HG03460 (cell line): ENCODE results near the gene CTNNA3.

Source experiments
- ATAC-seq: cut with Tn5 transposase; IDR thresholded peaks from one replicate; pipeline ENCODE4 v1.9.1; 2021; ENCODE audit not compliant: unreplicated experiment

Gene CTNNA3

DNA sequence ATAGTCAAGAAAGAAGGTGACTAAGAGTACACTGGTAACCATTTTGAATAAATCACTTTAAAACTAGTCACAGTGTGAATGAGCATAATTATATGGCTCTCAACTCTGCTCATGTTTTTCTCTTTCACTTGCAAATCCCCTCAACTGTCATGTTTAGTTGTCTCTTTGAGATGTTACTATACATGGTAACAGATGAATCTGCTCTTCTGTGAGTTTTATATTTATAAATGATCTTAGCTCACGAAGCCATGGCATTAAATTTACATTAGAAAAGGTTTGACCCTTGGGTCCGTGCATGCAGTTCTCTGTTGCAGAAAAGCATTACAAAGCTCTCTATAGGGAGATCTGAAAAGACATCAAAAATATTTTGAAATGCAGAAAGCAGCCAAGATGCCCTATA, 803.1 kb downstream of the CTNNA3 start:
- no peak for ATAC-seq

DNA sequence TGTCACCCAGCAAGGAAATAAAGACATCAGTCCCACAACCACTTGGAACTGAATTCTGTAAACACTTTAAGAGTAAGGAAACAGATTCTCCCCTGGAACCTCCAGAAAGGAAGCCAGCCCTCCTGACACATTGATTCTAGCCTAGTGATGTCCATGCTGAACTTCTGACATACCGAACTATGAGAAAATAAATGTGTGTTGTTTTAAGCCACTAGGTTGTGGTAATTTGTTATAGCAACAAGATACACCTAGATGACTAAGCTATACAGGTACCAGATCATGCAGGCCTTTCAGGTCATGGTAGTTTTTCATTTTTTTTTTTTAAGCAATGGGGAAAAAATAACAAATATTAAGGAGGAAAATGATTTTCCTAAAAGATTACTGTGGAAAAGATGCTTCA, 807.8 kb downstream of the CTNNA3 start:
- no peak for ATAC-seq

DNA sequence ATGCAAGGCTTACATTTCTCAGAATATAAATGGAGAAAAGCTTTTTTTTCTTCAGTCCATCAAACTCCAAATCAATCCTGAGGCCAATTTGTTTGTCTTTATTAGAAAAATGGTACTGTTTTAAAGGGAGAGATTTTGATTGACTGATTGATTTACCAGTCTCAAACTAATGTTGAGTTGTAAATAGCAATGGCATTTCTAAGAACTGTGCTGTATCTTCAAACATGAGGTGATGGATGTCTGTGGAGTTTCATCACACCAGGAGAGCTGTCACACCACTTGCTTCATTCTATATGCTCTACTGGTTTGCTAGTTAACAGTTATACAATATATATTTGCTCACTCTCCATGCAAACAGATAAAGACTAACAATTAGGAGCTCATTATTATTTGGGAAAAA, 809.1 kb downstream of the CTNNA3 start:
- ATAC-seq: no peak

DNA sequence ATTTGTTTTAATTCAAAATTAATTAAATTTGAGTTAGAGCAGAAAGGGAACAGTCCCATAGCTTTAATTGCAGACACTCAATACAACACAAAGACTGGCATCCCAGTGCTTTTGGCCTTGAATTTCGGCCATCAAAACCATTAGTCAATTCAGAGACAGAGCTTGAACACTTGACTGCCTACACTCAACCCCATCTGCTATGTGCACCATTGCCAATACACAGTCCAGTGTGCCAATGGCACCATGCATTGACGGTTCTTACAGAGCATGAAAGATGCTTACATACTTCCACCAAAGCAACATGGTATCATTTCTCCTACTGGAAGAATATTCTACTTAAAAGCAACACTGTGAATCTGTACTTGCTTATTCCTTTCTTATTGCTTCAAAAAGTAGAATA, 813.7 kb downstream of the CTNNA3 start:
- ATAC-seq: no peak

DNA sequence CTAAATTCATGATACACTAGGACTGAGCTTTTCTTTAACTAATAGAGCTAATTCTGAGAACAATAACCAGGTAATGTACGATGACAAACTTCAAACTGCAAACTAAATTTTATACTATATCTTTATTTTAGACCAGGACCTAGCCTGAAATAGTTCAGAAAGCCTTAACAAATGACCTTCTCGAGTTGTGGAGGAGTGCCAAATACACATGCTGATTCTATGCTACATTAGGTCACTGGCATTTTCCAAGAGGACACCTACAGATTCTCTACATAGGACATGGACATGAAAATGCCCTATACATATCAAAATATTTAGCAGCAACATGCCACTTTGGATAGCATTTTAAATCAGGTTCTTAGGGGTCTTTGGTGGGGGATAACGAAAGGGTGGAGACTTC, 814.2 kb downstream of the CTNNA3 start:
- no peak for ATAC-seq

DNA sequence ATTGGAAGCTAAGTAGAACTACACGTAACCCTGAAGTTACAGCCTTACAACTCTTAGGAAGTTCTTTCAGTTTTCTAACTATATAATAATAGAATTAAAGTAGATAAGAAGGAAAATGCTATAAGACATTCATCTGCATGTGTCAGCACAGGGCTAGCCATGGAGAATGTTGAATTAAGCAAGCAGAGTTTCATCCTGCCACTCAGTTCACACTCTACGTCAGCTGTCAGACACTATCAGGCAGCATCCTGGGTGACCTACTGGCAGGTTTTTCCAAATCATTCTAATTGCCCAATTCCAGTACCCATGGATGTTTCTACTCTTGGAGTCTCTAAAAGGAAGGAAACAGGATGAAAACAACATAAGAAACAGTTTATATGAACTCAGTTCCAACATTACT, 815.2 kb downstream of the CTNNA3 start:
- ATAC-seq: no peak

DNA sequence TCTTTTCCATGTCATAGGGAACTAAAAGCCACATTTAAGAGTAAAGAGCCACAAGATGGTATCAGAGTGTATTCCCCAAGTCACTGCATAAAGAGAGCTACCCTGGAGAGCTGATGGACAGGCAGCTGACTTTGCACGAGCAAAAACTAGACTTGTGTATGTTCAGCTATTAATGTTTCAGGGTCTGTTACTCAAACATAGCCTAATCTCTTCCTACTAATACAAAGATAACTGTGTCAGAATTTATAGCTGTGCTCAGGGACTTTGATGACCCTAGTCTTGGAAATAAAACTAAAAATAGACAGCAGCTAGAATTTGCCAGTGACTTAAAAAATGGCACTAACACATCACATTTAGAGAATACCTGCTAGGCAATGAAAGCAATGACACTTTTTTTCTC, 815.7 kb downstream of the CTNNA3 start:
- no peak for ATAC-seq

DNA sequence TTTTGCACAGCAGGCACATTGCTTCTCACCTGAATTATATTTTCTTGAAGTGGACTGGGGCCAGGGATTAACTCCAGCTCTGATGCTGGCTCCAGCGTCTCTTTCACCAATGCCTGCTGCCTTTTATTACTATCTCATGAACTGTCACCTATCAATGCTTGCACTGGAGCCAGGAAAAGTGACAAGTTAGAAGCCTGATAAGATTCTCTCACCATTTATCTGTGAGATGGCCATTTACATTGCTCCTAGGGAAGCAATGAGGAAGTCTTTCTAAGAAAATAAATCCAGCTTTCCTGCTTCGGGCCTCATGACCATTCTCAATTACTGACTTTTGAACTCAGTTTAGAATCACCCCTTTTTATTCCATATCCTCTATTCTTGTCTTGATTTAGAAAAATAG, 818.6 kb downstream of the CTNNA3 start:
- no peak for ATAC-seq

DNA sequence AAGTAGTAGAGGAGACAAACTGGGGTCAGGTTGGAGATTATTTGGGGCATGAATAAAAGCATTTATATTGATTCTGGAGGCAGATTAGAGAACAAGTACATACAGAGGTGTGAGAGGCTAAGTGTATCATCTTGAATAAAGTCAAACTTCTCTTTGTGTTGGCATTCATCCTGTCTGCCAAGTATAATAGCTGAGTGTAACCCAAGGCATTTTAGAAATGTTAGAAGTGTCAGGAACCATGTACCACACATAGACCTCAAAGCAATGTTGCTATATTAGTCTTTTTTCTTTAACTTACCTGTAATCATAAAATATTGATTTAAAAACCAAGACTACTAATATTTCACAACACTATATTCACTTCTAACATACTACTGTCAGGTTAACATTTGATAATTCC, 826.4 kb downstream of the CTNNA3 start:
- ATAC-seq: no peak

DNA sequence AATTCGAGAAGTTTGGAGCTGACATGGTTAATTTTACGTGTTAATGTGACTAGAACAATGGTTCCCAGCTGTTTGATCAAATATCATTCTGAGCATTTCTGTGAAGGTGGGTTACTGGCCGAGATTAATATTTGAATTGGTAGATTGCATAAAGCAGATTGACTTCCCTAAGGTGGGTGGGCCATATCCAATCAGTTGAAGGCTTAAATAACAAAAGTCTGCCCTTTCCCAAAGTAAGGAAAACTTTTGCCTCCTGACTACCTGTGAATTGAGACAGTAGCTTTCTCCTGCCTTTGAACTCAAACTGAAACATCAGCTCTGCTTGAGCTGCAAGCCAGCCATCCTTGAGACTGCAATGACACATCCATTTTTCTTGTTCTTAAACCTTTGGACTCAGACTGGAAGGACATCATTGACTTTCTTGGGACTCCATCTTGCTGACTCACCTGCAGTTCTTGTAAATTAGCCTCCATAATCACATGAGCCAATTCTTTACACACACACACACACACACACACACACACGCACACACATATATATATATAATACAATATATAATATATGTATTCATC, 833.2 kb downstream of the CTNNA3 start:
- no peak for ATAC-seq

DNA sequence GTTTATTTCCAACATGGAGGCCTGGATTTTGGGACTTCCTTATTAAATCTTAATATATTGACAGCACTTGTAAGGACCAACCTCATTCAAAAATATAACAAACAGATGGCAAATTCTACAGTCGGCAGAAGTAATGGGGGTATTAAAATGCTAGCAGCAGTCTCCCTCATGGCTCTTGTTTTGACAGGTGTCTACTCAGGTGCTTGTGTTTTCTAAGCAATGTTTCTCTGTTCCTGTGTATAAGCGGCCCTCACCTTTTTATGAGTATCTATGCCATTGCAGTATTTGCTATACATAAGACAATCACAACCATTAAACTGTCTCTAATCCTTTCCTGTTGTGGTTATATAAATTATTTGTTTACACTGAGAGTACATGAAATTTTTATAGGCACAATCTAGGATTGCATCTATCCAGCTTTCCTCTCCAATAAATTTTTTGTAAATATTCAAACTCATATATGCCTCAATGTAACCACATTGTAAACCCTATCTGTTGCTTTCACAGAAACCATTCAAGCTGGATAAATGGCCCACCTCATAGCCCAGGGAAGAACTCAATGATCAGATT, 835.5 kb downstream of the CTNNA3 start:
- ATAC-seq: no peak

DNA sequence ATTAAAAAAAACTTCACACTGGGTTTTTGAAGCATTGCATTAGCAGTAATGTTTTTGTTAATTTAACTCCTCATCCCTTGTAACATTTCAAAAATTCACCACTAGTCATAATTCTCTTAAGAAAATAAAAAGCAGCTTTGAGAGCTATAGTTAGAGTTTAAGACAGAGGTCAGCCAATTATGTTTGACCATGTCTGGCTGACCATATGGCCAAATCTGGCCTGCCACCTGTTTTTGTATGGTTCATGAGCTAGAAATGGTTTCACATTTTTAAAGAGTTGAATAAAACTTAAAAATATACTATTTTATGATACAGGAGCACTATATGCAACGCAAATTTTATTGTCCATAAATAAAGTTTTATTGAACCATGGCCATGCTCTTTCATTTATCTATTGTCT, 843.2 kb downstream of the CTNNA3 start:
- ATAC-seq: no peak

DNA sequence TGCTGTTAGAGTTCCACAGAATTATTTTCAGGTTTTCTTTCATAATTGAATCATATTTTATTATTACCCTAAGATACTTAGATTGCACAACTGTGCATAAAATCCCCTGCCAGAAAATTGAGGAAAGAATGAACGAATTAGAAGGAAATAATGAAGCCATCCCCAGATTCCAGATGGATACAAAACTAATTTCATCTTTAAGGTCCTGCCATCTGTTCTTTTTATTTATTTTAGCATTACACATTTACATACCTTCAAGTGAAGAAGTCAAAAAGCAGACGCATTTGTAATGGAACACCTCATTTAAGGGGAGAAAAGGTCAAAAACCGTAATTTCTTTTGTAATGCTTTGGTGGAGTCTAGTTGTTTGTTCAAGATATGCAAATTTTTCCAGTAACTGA, 847.1 kb downstream of the CTNNA3 start:
- no peak for ATAC-seq

DNA sequence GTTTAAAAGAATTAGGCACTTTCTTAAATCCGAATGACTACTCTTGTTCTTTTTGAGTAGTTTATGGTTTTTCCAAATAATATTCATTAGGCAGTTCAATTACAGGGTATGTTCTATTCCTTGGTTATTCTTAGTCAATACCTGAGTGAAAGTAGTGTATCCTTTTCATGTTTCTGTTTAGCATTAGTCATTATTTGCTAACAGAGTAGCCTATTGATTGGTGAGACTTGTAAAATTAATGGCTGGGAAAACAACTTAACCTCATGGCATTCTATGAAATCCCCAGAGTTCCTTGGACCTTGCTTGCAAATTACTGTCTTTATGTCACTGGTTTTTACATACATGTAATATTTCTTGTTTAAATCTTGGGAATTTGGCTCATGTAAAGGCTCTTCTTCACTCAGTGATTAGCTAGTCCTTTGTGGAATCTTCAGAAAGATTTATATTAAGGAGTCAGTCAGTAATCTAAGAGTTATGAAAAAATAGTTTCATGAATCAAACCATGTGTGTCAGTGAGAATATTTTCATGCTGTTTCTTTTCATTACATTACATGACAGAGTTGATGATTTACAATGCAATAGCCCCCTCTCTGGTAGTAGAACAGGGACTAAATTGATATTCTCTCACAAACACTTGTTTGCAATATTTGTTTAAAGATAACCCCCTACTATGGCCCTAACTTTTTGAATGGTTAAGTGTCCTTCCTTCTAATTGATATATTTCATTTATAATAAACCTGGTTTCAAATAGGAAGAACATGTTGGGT, 851.6 kb downstream of the CTNNA3 start:
- no peak for ATAC-seq

DNA sequence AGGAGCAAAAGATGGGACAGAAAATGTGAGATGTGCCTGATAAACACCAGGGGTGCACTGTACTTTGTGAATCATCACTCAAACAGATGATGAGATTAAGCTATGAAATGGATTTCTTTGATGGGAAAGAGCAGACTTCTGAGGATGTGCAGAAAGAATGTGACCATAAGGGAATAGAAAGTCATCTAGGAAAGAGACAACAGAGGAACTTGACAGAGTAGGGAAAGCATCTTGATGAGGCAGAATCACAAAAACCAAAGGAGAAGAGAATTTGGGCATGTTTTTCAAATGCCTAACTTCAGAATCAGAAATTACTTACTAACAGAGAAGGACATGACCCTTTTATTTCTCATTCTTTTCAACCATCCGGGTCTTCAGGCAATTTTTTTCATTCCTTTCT, 852.6 kb downstream of the CTNNA3 start:
- ATAC-seq: no peak

DNA sequence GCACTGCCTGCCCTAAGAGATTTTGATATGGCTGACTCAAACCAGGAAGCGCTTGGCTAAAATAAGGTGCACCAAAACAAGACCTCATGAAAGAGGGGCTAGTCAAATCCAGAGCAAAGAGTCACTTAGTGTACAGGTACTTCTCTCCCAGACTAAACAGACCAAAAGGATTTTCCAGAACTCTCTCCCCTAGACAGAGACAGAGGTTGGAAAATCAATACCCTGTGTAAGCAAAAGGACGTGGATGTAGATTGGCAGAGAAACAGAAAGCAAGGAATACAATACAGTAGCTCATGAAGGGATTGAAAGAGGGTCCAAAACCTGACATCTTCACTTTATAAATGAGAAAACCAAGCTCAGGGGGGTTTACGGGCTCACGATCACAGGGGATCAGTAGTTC, 853.1 kb downstream of the CTNNA3 start:
- ATAC-seq: no peak

DNA sequence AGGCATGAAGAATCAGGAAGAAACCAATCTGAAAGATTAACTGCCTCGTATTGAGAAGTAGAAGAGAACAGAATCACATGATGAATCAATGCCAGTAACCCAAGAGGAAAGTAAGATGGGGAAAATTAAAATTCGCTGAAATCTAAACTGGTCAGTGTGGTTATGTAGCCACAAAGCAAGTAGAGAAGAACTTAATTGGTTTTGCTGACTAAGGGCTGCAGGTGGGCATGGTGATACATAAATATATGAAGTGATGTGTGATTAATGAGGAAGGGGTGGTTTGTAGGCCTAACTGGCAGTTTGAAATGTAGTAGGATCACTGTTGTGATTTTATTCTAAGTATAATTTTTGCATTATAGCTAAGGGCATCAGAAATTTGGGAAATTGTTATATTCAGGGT, 853.6 kb downstream of the CTNNA3 start:
- ATAC-seq: no peak

DNA sequence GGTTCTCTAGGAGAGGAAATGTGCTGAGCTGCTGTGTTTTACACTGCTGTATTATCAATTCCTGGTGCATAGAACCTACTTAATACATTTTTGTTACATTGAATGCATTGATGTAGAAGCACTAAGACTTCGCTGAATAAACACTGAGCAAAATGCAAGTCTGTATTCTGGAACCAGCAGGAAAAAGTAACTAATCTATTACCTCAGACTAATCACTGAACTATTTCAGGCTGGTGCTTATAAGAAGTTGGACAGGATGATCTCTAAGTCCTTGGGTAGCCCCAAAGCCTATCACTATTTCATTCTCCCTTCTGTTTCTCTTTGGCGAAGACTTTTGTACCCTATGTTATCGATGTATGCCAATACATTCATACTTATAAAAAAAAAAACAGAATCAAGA, 857.3 kb downstream of the CTNNA3 start:
- ATAC-seq: no peak

DNA sequence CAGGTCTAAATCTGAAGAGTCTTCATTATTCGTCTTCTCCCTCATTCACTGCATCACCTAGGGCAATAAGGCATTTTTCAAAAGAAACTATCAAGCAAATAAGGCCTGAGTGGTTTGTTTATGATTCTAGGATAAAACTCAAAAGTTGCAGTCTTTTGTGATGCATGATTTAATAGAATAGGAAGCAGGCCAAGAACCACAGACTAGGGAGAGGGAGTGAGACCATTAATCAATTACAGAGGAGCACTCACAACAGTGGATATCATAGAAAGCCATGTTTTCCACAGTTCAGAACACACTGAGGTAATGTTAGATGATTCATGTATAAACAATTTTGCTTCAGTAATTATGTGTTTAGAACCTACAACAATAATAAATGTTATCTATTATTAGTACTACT, 858.0 kb downstream of the CTNNA3 start:
- no peak for ATAC-seq

DNA sequence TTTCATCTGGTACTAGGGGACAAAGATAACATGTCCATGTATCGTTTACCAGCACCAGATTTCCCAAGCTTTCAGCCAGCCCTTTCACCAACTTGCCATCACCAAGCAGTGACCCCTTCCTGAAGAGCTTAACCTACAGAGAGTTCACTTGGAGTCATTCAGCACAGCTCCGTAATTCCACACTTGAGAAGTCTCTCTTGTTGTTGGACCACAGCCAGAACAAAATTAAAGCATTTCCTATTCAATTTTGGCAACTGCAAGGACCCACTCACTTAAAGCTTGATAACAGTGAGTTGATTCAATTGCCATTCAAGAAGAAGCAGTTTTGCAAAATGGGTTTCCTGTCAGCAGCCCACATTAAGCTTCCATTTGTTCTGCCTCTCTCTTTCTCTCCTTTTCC, 858.7 kb downstream of the CTNNA3 start:
- no peak for ATAC-seq

DNA sequence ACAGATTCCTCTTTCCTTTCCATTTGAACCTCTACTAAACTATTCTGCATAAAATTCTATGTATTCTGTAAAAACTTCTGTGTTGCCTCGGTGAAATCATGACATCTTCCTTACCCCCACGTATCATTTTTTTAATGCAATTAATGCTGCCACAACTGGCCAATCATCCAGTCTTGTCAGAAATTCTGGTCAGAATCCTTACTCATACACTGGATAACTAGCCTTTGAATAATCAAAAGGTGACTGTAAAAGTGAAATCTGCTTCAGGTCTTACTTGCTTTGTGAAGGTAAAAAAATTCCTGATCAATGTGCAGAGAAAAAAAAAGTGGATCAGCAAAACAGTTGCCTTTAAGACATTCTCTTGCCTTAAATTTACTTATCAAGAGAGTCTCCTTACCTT, 859.2 kb downstream of the CTNNA3 start:
- no peak for ATAC-seq

DNA sequence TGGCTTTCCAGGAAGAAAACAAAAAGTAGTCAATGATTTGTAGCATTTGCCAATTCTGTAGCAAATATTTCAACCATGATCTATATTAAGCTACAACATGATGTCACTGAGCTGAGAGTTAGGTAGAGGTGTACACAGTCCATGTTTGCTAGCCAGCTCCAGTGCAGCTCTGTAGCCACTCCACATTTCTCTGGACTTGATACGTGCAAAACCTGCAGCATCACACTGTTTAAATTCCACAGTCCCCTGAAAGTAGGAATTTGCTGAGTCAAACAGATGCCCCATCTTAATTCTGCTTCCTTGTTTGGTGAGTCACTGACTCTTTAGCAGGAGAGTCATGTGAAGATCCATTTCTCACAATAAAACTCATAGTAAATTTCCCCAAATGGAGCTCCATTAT, 859.9 kb downstream of the CTNNA3 start:
- ATAC-seq: peak; percentile 61

DNA sequence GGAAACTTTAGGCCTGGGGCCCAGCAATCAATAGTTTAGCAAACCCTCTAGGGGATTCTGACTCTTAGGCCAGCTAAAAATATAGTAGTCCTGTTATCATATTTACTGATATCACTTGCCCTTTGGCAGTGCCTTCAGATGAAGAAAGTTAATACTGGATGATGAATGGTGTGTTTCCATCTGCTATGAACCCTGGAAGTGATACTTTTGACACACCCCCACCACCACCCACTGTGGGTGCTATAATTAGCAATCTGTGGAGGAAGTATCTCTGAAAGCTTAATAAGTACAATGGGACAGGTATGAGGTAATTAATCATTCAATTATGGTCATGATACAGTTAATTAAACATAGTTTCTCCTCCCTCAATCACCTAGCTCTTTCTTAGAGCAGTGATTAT, 860.6 kb downstream of the CTNNA3 start:
- no peak for ATAC-seq
